Loucy (cell line): ENCODE measurements around the gene MAP3K20.

Source experiments
- H2AFZ ChIP-seq: fragments of 200-600 bp; sonication (generic); 2 replicates; pipeline ENCODE4 v1.6.0; 2016; ENCODE audit warnings: antibody characterized with exemption, mild to moderate bottlenecking, low read length, moderate library complexity
- H3F3A ChIP-seq: fragments of 200-600 bp; 2 replicates; pipeline ENCODE4 v1.6.0; 2016; ENCODE audit warnings: antibody characterized with exemption, low read depth, mild to moderate bottlenecking
- H3K27me3 ChIP-seq: fragments of 200-600 bp; sonication (generic); 2 replicates; pipeline ENCODE4 v1.6.1; 2014; ENCODE audit warnings: low read length, mild to moderate bottlenecking; ENCODE audit not compliant: insufficient read depth, poor library complexity, severe bottlenecking
- H3K36me3 ChIP-seq: fragments of 200-600 bp; sonication (generic); 2 replicates; pipeline ENCODE4 v1.6.1; 2016; ENCODE audit warnings: low read length; ENCODE audit not compliant: insufficient read depth
- H3K4me1 ChIP-seq: fragments of 200-600 bp; sonication (generic); 2 replicates; pipeline ENCODE4 v1.5.1; 2014; ENCODE audit warnings: low read length, mild to moderate bottlenecking; ENCODE audit not compliant: insufficient read depth, poor library complexity, severe bottlenecking
- H3K4me2 ChIP-seq: fragments of 200-600 bp; sonication (generic); 2 replicates; pipeline ENCODE4 v1.6.0; 2014; ENCODE audit warnings: antibody characterized with exemption, low read length, low read depth, mild to moderate bottlenecking; ENCODE audit not compliant: poor library complexity, severe bottlenecking
- H3K4me3 ChIP-seq: fragments of 200-600 bp; sonication (generic); 2 replicates; pipeline ENCODE4 v1.5.1; 2014; ENCODE audit warnings: low read length, mild to moderate bottlenecking, mixed read lengths; ENCODE audit not compliant: poor library complexity, severe bottlenecking
- H3K79me2 ChIP-seq: fragments of 200-600 bp; sonication (generic); 2 replicates; pipeline ENCODE4 v1.6.1; 2014; ENCODE audit warnings: low read length; ENCODE audit not compliant: insufficient read depth
- H3K9ac ChIP-seq: fragments of 200-600 bp; sonication (generic); 2 replicates; pipeline ENCODE4 v1.6.0; 2014; ENCODE audit warnings: mild to moderate bottlenecking, low read depth, low read length, moderate library complexity; ENCODE audit not compliant: poor library complexity, severe bottlenecking
- H3K9me2 ChIP-seq: fragments of 200-600 bp; sonication (generic); replicated peaks from 2 replicates; pipeline ENCODE4 v1.6.1; 2016; ENCODE audit warnings: low read depth, low read length, mixed read lengths
- H3K9me3 ChIP-seq: fragments of 200-600 bp; sonication (generic); 2 replicates; pipeline ENCODE4 v1.6.1; 2014; ENCODE audit warnings: mild to moderate bottlenecking, antibody characterized with exemption, low read length, low read depth; ENCODE audit not compliant: insufficient read depth
- H4K20me1 ChIP-seq: fragments of 200-600 bp; sonication (generic); 2 replicates; pipeline ENCODE4 v1.6.0; 2014; ENCODE audit warnings: antibody characterized with exemption, low read length, mild to moderate bottlenecking; ENCODE audit not compliant: insufficient read depth, poor library complexity, severe bottlenecking
- CTCF ChIP-seq: fragments of 200-600 bp; sonication (generic); conservative IDR thresholded peaks from 2 replicates; pipeline ENCODE4 v1.5.1; 2014; ENCODE audit warnings: mild to moderate bottlenecking, antibody characterized with exemption, low read length
- EZH2phosphoT487 ChIP-seq: fragments of 200-600 bp; IDR thresholded peaks from 2 replicates; pipeline ENCODE4 v1.6.1; 2018; ENCODE audit warnings: antibody characterized with exemption, mild to moderate bottlenecking, moderate library complexity, borderline replicate concordance

The MAP3K20 gene

GRCh38 chr2:173137610-173138009 is 62.0 kb downstream of the MAP3K20 start:
- H3K4me2 ChIP-seq, result no peak overlapping the region
- H3K9ac ChIP-seq, result no peak overlapping the region
- H3K79me2 ChIP-seq, result no peaks in the 10 kb centered on the region
- H3K36me3 ChIP-seq, result no peaks in the 10 kb centered on the region
- no peaks in the 10 kb centered on the region for H4K20me1 ChIP-seq
- no peaks in the 10 kb centered on the region; the same call in 1 of the 2 replicates for H3K9me3 ChIP-seq
- TF ChIP-seq EZH2phosphoT487 (no peak), CTCF (no peak)
- no peaks in the 10 kb centered on the region for H3K27me3 ChIP-seq
- peaks cover 14% of the 10 kb centered on the region for H3K4me1 ChIP-seq
- no peaks in the 10 kb centered on the region for H3K9me2 ChIP-seq
- no peak overlapping the region for H2AFZ ChIP-seq
- H3F3A ChIP-seq, result no peaks in the 10 kb centered on the region
- H3K4me3 ChIP-seq, result no peak overlapping the region

- Histone ChIP-seq H3K79me2 (no peaks in the 10 kb centered on the region), H3K9me2 (no peaks in the 10 kb centered on the region), H4K20me1 (no peaks in the 10 kb centered on the region), H3K9me3 (no peaks in the 10 kb centered on the region; the same call in 1 of the 2 replicates), H3K4me1 (peaks cover 14% of the 10 kb centered on the region), H2AFZ (no peak overlapping the region), H3K4me2 (no peak overlapping the region), H3F3A (no peaks in the 10 kb centered on the region), H3K9ac (no peak overlapping the region), H3K4me3 (no peak overlapping the region), H3K27me3 (no peaks in the 10 kb centered on the region), H3K36me3 (no peaks in the 10 kb centered on the region)
- TF ChIP-seq EZH2phosphoT487 (no peak), CTCF (no peak)
These were observed 63.3 kb downstream of the MAP3K20 start for GRCh38 chr2:173138962-173139361.

GRCh38 chr2:173141666-173142065 is 66.0 kb downstream of the MAP3K20 start:
- Histone ChIP-seq H3K4me2 (no peak overlapping the region), H3K4me3 (no peak overlapping the region), H3K36me3 (no peaks in the 10 kb centered on the region), H3K27me3 (no peaks in the 10 kb centered on the region), H3K4me1 (peaks cover 1% of the 10 kb centered on the region), H3K9me3 (no peaks in the 10 kb centered on the region; the same call in 1 of the 2 replicates), H3K79me2 (no peaks in the 10 kb centered on the region), H4K20me1 (no peaks in the 10 kb centered on the region), H3K9ac (no peak overlapping the region), H3K9me2 (no peaks in the 10 kb centered on the region), H2AFZ (no peak overlapping the region), H3F3A (no peaks in the 10 kb centered on the region)
- TF ChIP-seq CTCF, result no peak
- no peak for TF ChIP-seq EZH2phosphoT487
